IPS DF 4.7 (cell line): ENCODE results near the gene ZNF592.

Source experiments
- DNase-seq: peaks from one replicate; pipeline ENCODE4 v3.0.0-alpha.2; 2013; ENCODE audit warnings: low spot score; ENCODE audit errors: extremely low read depth

The ZNF592 gene

DNA sequence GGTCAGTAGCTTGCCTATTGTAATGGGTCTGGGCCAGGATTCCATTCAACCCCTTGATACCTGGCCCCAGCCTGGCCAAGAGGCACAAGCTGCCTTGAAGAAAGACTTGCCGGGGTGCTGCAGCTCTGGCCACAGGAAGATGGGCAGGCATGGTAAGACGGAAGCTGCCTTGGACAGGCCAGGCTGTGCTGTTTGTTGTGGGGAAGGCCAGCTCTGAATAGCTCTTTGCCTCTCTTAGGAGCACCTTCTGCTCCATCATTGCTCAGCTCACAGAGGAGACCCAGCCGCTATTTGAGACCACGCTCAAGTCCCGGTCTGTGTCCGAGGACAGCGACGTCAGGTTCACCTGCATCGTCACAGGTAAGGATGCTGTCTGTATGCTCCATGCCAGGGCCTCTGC lies 78.9 kb downstream of the ZNF592 start:
- no peak for DNase-seq

DNA sequence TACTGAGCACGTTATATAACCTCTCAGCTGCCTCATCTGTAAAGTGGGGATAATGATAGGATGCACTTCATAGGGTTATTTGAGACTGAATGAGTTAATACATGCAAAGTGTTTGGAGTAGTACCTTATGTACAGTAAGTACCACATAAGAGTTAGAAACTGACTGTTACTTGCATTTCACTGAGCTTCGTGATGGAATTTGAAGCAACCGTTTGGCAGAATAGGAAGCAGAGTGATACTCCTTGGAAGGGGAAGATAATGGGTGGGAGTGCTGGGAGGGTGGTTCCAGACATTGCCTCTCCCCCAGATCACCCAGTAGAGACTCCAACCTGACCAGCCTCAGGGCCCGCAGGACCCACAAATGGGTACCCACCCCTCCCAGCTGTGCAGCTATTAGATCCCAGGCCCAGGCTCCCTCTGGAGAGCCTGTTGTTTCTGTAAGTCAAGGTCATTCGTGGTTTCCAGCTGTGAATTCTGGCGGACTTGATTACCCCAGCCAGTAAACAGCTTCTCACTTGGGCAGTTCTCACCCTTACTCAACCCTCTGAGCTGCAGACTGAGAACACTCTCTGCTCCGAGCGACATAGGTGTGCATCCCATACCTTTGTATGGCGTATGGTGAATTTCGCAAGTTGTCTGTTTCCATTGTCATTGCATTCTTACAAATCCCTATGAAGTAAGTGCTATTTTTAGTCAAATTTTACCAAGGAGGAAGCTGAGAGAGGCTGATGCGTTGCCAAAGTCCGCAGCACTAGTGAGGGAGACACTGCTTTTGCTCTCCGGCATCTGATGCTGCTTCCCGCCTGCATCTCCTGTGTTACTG lies 79.9 kb downstream of the ZNF592 start:
- no peak for DNase-seq

DNA sequence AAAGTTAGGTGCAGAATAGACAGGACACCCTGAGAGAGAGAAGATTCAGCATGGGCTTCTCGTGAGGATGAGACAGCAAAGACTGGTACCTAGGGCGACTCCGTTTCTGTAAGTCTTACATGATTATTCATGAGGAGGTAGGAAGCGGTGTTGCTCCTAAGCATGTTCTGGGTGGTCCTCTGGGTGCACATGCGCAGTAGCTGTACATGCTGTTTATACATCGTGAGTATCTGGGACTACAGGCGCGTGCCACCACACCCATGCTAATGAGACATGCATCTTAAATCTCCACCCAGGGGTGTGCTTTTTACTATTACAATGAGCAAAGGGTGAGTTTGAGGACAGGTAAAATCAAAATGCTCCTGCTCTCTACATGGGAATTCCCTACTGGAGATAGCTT lies 81.0 kb downstream of the ZNF592 start:
- DNase-seq = no peak

DNA sequence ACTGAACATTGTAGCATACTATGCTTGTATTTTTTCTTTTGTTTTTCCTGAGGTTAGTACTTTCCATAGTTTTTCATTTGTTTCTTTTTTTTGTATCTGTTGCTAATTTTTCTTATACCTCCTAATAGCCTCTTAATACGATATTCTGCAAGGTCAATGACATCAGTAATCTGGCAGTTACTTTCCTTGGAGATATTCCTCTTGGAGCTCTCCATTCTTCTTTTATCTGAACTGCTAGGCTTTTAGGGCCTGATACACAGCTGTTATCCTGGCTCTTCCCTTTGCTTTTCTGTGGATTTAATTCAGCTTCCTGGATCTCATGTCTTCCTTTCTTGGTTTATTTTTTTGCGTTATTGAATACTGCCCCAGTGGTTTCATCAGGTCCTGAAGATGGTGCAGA lies 81.6 kb downstream of the ZNF592 start:
- no peak for DNase-seq

DNA sequence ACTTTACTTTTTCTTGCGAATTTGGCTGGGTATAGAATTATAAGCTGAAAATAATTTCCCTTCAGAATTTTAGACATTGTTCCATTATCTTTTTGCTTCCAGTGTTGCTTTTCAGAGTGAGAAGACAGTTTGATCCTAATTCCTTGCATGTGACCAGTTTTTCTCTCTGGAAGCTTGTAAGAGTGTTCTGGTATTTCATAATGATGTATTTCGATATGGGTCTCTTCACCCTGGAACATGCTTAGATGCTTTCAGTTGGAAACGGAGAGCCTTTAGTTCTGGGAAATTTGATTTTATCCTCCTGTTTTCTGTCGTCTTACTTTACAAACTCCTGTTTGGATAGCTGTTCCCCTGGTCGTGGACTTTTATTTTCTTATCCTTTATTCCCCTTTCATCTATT lies 82.6 kb downstream of the ZNF592 start:
- no peak for DNase-seq

DNA sequence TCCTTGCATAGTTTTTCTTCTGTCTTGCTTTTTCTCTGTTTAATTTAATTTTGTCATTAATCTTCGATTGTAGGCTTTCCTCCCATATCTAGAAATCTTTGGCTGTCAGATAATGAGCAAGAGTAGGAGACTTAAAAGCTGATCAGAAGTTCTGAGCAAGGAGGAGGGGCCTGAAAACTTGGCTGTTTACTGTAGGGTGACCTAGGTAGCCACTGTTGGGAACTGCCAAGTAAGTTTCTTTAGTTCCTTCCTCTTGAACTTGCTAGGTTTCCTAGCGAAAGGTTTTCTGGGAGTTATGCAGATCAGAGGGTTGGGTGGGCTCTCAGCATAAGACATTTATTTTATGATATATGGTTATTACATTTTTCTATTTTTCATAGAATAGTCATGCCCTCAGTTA lies 83.2 kb downstream of the ZNF592 start:
- DNase-seq = no peak

DNA sequence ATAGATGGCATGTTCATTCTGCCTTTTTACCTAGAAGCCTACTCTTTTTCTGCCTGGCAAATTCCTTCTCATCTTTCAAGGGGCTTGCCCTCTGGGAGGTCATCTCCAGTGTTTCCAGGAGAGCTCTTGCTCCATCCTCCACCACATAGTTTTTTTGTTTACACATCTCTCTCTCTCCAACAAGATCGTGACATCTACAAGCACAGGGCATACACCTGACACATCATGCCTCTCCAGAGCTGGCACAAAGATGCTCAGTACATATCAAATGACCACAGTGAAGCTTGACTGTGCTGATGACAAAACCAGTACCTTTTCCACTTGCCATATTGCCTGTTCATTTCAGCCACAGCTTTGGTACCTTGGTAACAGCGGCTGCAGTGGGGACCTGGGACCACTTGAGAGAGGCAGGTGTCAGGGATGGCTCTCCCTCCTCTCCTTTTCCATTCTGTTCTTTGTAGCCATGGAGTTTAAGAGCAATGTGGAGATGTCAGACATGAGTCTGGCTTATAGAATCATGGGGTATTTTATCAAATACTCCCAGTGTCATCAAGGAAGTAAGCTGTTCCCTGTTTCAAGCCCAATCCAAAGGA lies 84.2 kb downstream of the ZNF592 start:
- no peak for DNase-seq

DNA sequence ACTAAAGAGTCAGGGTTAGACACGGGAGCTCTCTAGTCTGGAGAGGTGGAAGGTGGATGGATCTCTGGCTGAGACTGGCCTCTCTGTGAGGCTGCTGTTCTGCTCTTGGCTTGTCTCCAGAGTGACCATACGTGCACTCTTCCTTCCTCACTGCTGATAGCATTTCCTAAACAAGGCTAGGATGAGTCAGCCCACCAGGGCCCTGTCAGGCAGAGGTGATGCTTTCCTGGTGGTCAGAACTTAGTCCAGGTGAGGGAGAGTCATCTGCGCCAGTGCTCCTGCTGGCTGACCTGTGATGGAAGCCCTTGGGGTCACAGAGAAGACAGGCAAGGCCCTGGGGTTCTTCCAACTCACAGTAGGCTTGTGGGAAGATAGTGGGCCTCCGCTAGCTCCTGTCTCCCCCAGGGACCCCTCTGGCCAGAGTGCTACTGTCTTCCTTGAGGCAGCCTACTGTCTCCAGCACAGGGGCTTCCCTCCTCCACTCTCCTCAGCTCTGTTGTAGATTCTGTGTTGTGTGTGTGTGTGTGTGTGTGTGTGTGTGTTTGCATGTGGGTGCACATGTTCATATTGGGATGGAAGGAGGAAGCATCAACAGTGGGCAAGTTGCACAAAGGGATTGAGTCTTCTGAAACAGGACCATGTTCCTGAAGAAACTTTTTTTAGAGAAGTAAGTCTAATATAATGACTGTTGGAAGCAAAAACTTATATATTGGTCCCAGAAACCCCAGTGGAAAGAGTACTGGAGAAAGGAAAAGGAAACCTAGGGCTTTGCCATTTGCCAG lies 85.2 kb downstream of the ZNF592 start:
- no peak for DNase-seq

DNA sequence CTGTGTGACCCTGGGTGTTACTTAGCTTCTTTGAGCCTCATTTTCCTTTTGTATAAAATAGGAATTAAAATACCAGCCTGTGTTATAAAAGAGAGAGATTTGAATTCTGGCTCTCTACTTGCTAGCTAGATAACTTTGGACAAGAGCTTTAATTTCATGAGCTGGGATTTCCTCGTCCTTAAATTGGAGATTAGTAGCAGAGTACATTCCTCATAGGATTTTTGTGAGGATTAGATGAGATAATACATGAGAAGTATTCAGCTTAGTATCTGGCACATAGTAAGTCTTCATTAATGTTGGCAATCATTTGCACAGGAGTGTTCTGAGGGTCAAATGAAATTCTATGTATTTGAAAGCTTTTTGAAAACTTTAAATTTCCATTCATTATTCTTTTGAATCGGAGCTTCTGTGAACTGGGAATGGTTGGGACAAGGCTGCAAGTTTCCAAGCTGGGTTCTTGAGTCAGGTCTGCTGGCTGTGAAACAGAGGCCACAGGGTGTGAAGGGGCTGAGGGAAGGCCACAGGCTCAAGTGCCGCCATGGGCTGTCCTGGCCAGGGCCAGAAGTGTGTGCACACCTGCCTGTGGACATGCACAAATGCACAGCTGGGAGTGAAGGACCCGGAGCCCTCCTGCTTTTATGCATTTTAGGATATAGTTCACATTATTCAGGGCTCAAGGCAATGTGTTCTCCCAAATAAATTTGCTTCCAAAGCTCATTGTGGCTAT lies 86.0 kb downstream of the ZNF592 start:
- DNase-seq = no peak

DNA sequence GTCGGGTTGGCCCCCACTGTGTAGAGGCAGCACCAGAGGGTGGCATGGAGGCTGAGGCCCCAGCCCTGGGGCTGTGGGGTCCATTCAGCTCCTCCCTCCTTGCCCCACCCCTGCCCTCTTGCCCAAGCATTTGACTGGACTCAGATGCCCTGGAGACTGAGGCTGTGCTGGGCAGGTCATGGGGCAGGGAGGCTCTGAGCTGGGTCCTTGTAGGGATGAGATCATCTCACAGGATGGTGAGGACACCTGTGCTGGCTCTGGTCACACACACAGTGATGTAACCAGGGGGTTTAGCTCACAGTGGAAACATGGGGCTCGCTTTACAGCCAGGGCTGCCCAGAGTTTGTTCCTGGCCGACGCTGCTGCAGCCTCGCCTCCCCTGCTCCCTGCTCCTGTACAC lies 86.6 kb downstream of the ZNF592 start:
- DNase-seq = no peak

DNA sequence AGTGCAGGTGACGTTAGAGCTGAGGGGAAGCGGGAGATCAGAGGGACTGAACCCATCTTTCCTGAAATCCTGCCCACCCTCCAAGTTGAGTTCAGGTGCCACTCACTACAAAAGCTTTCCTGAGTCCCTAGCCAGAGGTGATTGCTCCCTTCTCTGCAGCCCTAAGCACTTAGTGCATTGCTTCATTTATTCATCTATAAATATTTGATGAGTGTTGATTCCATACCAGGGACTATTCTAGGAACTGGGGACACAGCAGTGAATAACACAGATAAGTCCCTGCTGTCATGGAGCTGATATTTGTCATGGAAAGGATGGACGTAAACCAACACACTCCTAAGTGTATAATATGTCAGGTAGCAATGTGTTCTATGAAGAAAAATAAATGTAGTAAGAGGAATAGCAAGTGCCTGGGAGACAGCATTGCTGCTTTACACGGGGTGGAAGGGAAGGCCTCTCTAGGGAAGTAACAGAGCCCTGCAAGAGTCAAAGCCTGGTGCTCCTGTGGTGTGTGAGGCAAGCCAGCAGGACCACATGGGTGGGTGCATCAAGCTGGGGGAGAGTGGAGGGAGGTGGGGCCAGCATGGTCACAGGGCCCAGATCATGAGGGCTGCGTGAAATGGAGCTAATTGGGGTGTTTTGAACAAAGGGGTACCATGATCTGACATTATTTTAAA lies 87.4 kb downstream of the ZNF592 start:
- no peak for DNase-seq

DNA sequence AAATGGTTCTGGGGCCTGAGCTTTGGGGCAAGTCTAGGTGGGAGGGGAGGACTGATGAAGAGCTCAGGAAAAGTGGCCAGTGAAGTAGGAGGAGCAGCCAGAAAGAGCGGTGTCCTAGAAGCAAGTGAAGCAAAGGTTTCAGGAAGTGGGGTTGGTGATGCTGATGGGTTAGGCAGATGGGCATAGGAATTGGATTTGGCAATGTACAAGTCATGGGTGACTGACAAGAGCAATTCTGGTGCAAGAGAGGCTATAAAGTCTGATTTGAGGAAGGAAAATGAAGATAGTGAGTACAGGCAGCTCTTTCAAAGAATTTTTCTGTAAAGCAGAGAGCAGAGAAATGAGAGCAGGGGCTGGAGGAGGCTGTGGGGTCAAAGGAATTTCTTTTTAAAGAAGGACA lies 88.5 kb downstream of the ZNF592 start:
- DNase-seq = no peak

DNA sequence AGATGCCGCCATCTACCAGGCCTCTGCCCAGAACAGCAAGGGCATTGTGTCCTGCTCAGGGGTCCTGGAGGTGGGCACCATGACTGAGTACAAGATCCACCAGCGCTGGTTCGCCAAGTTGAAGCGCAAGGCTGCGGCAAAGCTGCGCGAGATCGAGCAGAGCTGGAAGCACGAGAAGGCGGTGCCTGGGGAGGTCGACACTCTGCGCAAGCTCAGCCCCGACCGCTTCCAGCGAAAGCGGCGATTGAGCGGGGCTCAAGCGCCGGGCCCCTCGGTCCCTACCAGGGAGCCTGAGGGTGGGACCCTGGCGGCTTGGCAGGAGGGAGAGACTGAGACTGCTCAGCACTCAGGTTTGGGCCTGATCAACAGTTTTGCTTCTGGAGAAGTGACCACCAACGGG lies 91.3 kb downstream of the ZNF592 start:
- DNase-seq = no peak

DNA sequence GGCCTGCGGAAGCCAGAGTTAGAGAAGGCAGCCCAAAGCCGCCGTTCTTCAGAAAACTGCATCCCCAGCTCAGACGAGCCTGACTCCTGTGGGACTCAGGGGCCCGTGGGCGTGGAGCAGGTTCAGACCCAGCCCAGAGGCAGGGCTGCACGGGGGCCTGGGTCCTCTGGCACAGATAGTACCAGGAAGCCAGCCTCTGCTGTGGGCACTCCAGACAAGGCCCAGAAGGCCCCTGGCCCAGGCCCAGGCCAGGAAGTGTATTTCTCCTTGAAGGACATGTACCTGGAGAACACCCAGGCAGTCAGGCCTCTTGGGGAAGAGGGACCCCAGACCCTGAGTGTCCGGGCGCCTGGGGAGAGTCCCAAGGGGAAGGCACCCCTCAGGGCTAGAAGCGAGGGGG lies 91.9 kb downstream of the ZNF592 start:
- DNase-seq = no peak

DNA sequence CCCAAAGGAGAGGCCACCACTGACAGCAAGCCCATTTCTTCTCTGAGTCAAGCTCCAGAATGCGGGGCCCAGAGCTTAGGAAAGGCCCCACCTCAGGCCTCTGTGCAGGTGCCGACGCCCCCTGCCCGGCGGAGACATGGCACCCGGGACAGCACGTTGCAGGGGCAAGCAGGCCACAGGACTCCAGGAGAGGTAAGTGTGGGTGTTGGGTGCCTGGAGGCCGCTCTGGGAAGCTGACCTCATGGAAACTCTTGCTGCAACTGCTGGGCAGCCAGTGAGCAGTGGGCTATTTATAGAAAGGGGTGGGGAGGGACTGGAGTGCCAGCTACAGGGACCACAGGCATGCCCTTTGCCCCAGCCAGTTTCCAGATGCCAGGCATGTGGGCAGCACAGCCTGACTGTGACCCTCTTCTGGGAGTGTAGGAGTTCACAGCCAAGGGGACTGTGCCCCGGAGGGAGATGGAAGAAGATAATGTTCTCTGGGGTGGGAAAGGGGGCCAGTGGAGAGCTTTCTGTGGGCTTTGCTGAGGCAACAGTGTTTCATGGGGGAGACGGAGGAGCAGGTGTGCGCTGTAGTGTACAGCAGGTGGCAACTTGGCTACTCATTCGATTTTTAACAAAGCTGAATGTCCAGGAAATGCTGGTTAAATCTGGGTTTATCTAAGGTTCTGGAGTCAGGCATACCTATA lies 92.5 kb downstream of the ZNF592 start:
- DNase-seq = no peak

DNA sequence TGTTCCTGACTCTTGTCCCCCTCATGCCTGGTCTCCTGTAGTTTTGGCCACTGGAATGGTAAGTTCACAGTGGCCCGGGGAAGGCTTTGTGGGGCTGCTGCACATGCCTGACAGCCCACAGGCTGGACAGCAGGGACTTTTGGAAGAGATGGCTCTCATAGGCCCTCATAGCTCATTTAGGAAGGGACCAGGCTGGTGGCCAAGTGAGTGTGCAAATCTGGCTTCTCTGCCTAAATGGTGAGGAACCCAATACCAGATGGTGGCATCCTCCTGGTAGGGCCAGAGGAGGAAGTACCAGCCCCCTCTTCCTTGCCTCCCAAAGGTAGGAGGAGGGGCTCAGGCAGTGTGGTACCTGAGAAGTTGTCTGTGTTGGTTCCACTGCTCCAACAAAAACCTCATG lies 94.4 kb downstream of the ZNF592 start:
- DNase-seq = no peak

DNA sequence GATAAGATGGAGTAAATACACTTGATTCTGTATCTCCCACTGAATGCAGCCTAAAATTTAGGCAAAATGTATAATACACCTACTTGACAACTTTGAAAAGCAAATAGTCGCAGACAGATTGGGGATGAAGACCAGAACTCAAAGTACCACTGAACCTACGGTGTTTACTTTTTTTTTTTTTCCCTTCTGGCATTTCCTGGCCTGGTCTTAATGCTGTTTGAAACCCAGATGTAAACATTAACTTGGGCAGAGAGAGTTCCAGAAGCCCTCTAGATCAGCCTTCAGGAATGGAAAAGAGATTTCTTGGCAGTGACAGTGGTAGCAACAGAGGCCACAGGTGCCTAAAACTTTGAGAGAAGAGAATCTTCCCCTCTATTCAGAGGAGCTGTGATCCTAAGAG lies 96.6 kb downstream of the ZNF592 start:
- no peak for DNase-seq

DNA sequence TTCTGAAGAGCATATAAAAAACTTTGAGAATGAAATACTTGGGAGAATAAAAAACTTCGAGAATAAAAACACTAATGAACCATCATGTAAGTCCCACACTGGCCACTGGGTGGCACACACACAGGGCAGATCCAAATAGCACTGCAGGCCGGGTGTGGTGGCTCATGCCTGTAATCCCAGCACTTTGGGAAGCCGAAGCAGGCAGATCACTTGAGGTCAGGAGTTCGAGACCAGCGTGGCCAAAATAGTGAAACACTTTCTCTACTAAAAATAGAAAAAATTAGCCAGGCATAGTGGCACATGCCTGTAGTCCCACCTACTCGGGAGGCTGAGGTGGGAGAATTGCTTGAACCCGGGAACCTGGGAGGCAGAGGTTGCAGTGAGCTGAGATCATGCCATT lies 97.2 kb downstream of the ZNF592 start:
- peak; percentile 9 for DNase-seq

DNA sequence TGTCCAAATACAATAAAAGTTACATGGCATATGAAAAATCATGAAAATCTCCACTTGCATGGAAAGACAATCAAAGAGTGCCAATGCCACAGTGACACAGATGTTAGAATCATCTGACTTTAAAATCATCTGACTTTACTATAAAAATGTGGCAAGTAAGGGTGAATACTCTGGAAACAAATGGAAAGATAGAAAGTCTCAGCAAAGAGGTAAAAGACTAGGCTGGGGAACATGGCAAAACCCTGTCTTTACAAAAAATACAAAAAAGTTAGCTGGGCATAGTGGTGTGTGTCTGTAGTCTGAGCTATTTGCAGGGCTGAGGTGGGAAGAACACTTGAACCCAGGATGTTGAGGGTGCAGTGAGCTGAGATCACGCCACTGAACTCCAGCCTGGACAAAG lies 97.9 kb downstream of the ZNF592 start:
- DNase-seq = no peak

DNA sequence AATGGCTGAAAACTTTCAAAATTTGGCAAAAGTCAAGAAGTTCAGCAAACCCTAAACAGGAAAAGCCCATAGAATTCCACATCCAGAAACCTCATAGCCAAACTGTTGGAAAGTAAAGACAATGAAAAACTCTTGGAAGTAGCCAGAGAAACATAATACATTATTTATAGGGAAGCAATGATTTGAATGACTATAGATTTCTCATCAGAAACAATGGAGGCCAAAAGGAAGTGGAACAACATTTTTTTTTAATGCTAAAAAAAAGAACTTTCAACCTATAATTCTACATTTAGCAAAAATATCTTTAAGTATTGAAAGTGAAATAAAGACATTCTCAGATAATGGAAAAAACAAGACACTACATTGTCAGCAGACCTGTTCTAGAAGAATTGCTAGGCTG lies 99.0 kb downstream of the ZNF592 start:
- DNase-seq = no peak

DNA sequence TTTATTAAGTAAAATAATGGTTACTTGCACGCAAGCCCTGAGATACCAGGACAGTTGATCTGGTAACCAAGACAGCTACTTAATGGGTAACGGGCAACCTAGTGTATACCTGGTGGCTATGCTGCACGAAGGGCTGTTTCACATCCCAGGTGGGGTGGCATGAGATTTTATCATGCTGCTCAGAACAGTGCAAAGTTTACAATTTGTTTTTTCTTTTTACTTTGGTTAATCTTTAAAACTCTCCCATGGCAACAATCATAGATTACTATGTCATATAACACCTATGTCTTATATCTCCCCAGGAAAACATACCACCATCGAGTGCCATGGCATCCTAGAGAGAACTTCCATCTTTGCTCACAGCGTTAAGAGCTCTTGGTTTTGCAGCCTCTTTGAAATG lies 103.8 kb downstream of the ZNF592 start:
- DNase-seq = no peak
